ENCODE results near the gene TXNDC8. TPM values are rescaled to one million over a fixed set of nuclear protein-coding genes. Genes with fewer than 3 reads are reported as not detected.

TXNDC8 gene
- total RNA-seq, 4 donors from 2014 or later: not detected

DNA sequence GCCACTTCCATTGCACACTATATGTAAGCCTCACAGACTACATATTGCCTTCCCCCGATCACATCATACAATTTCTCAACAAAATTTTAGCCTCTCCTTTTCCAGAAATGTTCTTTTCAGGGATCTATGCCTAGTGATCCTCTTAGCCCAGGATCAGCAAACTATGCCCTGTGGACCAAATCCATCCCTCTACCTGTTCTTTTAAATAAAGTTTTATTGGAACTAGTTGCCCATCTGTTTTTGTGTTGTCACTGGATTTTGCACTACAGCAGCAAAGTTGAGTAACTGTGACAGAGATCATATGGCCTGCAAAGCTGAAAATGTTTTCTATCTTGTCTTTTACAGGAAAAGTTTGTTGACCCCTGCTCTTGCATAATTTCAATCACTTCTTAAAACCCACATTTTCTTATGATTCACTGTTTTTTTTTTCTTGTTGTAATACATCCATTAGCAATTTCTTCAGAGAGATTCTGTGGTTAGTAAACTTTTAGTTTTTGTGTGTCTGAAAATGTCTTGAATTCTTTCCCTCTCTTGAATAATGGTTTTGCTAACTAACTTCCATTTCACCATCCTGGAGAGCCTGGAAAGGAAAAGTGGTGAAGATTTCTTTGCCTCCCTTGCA is 7.1 kb downstream of the TXNDC8 start:
- H3K4me3 ChIP-seq: no peak overlapping the region
- no peaks in the 10 kb centered on the region for H3K27me3 ChIP-seq
- no peaks in the 10 kb centered on the region for H3K9me3 ChIP-seq
- no peaks in the 10 kb centered on the region for H3K36me3 ChIP-seq
- no peak for DNase-seq (ENCODE audit: extremely low spot score)
- 91% methylated on average over 1 of the region's 1 CpG for WGBS
- TF ChIP-seq POLR2A (IDR thresholded peaks at IDR 0.05; ENCODE audit: low read depth) (no peak), EP300 (IDR thresholded peaks at IDR 0.05) (no peak), POLR2AphosphoS5 (IDR thresholded peaks at IDR 0.05) (no peak)
- TF ChIP-seq, protein P1, sequence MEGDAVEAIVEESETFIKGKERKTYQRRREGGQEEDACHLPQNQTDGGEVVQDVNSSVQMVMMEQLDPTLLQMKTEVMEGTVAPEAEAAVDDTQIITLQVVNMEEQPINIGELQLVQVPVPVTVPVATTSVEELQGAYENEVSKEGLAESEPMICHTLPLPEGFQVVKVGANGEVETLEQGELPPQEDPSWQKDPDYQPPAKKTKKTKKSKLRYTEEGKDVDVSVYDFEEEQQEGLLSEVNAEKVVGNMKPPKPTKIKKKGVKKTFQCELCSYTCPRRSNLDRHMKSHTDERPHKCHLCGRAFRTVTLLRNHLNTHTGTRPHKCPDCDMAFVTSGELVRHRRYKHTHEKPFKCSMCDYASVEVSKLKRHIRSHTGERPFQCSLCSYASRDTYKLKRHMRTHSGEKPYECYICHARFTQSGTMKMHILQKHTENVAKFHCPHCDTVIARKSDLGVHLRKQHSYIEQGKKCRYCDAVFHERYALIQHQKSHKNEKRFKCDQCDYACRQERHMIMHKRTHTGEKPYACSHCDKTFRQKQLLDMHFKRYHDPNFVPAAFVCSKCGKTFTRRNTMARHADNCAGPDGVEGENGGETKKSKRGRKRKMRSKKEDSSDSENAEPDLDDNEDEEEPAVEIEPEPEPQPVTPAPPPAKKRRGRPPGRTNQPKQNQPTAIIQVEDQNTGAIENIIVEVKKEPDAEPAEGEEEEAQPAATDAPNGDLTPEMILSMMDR (IDR thresholded peaks at IDR 0.05): no peak
- intact Hi-C loops (cut with DNase I): no loop called here
- no peaks in the 10 kb centered on the region for H3K4me1 ChIP-seq
- no peak overlapping the region for H3K27ac ChIP-seq (replicated peaks in 1 of 4)

DNA sequence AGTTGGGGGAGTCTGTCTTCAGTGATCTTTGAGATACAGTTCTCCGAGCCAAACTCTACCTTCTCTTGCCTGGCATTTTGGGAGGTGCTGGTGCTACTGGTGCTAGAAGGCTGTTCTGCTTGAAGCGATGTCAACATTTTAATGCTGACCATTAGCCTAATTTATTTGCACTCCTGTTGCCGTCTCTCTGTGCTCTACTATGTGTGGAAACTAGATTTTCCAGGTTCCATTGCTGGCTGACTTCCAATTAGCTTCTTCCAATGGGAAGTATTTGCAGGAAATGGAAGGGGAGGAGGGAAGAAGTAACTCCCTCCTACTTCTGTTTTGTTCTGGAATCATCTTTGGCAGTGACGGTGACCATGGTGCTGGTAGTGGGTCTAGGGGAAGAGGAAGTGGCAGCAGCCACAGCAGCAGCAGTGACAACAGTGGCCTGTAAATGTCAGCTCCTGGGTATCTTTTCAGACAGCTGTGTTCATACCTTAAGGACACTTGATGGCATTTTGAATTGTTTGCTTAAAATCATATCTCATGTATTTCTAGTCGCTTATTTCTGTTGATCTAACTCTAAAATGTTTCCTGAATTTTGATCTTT is 7.9 kb downstream of the TXNDC8 start:
- Histone ChIP-seq H3K4me1 (no peaks in the 10 kb centered on the region), H3K9me3 (no peaks in the 10 kb centered on the region), H3K36me3 (no peaks in the 10 kb centered on the region), H3K27me3 (no peaks in the 10 kb centered on the region), H3K27ac (replicated peaks in 1 of 4) (no peak overlapping the region), H3K4me3 (no peak overlapping the region)
- 87% methylated on average over 4 of the region's 5 CpGs for WGBS
- TF ChIP-seq, protein P1 (IDR thresholded peaks at IDR 0.05): no peak
- TF ChIP-seq POLR2AphosphoS5 (IDR thresholded peaks at IDR 0.05) (no peak), EP300 (IDR thresholded peaks at IDR 0.05) (no peak), POLR2A (IDR thresholded peaks at IDR 0.05; ENCODE audit: low read depth) (no peak)
- no peak for DNase-seq (ENCODE audit: extremely low spot score)
- intact Hi-C loops (cut with DNase I): no loop called here

DNA sequence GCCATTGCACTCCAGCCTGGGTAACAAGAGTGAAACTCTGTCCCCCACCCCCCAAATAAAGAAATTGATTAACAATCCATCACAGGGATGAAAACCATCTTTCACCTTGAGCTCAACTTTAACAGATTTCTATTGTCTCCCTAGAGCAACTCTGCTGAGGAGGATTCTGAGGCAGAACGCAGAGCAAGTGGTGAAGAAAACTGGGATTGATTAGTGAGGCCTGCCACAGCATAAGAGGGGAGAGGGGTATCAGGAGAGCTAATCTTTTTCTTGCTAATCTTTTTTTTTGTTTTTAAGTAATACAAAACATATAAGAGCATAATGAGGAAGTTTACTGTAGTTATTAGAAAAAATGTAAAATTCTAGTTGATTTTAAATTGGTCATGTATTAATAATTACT is 8.9 kb downstream of the TXNDC8 start:
- Histone ChIP-seq H3K9me3 (no peaks in the 10 kb centered on the region), H3K27me3 (no peaks in the 10 kb centered on the region), H3K27ac (replicated peaks in 1 of 4) (no peak overlapping the region), H3K4me3 (no peak overlapping the region), H3K36me3 (no peaks in the 10 kb centered on the region), H3K4me1 (no peaks in the 10 kb centered on the region)
- DNase-seq (ENCODE audit: extremely low spot score): no peak
- intact Hi-C loops (cut with DNase I): no loop called here
- TF ChIP-seq POLR2A (IDR thresholded peaks at IDR 0.05; ENCODE audit: low read depth): no peak
- 78% methylated on average over 1 of the region's 1 CpG for WGBS

DNA sequence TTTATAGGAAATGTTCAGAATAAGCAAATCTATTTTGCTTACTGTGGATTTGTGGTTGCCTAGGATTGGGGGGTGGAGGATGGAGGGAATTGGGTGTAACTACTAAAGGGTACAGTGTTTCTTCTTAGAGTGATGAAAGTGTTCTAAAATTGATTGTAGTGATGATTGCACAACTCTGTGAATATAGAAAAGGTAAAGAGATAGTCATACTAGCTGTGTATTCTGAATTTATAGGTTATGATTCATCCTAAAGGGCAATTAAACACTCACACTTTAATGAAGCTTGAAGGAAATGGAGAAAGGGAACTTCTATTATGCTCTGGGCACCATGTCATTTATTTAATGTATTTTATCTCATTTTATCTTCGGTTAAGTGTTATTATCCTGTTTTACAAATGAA is 9.9 kb downstream of the TXNDC8 start:
- no peaks in the 10 kb centered on the region for H3K36me3 ChIP-seq
- H3K27me3 ChIP-seq: no peaks in the 10 kb centered on the region
- H3K4me1 ChIP-seq: no peaks in the 10 kb centered on the region
- intact Hi-C loops (cut with DNase I): no loop called here
- 86% methylated on average over 1 of the region's 1 CpG for WGBS
- no peaks in the 10 kb centered on the region for H3K9me3 ChIP-seq
- no peak overlapping the region for H3K4me3 ChIP-seq
- H3K27ac ChIP-seq (replicated peaks in 1 of 4): no peak overlapping the region
- DNase-seq (ENCODE audit: extremely low spot score): no peak
- no peak for TF ChIP-seq POLR2AphosphoS5 (IDR thresholded peaks at IDR 0.05)
- TF ChIP-seq EP300 (IDR thresholded peaks at IDR 0.05): no peak
- no peak for TF ChIP-seq POLR2A (IDR thresholded peaks at IDR 0.05; ENCODE audit: low read depth)
- TF ChIP-seq, protein P1 (IDR thresholded peaks at IDR 0.05): no peak

DNA sequence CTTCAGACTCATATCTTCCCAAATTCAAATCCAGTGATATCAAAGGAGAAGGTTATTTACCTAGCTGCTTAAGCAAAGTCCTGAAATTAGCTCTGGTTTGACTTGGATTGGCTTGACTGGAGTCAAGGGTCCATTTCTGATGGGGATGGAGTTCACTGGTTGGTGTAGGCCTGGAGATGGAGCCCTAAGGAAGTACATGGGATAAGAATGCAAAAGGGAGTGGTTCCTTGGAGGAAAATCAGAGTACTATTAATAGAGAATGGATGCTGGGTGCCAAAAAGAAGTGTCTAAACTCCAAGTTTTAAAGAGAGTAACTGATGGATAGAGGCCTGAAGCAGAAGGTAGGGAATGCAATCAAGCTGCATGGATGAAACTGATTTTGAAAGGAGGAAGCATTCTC is 13.8 kb downstream of the TXNDC8 start:
- no peak overlapping the region for H3K27ac ChIP-seq (replicated peaks in 1 of 4)
- no peaks in the 10 kb centered on the region for H3K9me3 ChIP-seq
- no peak overlapping the region for H3K4me3 ChIP-seq
- no peak for DNase-seq (ENCODE audit: extremely low spot score)
- H3K36me3 ChIP-seq: no peaks in the 10 kb centered on the region
- H3K4me1 ChIP-seq: no peaks in the 10 kb centered on the region
- TF ChIP-seq, protein P1 (IDR thresholded peaks at IDR 0.05): no peak
- no peak for TF ChIP-seq POLR2A (IDR thresholded peaks at IDR 0.05; ENCODE audit: low read depth)
- no peak for TF ChIP-seq EP300 (IDR thresholded peaks at IDR 0.05)
- no peak for TF ChIP-seq POLR2AphosphoS5 (IDR thresholded peaks at IDR 0.05)
- intact Hi-C loops (cut with DNase I): no loop called here
- no peaks in the 10 kb centered on the region for H3K27me3 ChIP-seq

All from esophagus muscularis mucosa (tissue), 4 donors.